PC-9 (cell line): Measurements from ENCODE around the gene SND1.

Source experiments
- EZH2 ChIP-seq: fragments of 200-600 bp; sonication (generic); IDR thresholded peaks from 2 replicates; pipeline ENCODE4 v1.8.0; 2017; ENCODE audit warnings: antibody characterized with exemption, low read depth
- TF ChIP-seq, protein P1 (sequence below): fragments of 200-600 bp; sonication (generic); conservative IDR thresholded peaks from 2 replicates; pipeline ENCODE4 v1.6.1; 2017; ENCODE audit warnings: mixed run types, antibody characterized with exemption, mild to moderate bottlenecking, moderate library complexity

DNA sequence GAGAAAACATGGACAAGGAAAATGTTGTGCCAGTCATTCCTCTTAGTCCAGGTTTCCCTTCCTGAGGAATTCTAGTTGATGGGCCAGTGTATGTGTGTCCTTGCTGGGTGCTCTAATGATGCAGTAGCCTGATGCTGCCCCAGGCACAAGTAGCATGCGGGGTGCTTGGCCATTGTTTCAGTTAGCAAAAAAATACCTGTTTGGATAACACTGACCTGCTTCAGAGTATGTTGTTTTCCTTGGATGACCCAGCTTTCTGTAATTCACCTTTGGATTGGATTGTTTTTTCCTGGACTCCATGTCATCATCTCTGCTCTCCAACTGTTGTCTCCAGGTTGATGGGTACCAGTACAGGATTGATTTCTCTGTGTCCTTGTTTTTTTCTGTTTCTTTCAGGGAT, 169.2 kb downstream of the SND1 start:
- TF ChIP-seq, protein P1, sequence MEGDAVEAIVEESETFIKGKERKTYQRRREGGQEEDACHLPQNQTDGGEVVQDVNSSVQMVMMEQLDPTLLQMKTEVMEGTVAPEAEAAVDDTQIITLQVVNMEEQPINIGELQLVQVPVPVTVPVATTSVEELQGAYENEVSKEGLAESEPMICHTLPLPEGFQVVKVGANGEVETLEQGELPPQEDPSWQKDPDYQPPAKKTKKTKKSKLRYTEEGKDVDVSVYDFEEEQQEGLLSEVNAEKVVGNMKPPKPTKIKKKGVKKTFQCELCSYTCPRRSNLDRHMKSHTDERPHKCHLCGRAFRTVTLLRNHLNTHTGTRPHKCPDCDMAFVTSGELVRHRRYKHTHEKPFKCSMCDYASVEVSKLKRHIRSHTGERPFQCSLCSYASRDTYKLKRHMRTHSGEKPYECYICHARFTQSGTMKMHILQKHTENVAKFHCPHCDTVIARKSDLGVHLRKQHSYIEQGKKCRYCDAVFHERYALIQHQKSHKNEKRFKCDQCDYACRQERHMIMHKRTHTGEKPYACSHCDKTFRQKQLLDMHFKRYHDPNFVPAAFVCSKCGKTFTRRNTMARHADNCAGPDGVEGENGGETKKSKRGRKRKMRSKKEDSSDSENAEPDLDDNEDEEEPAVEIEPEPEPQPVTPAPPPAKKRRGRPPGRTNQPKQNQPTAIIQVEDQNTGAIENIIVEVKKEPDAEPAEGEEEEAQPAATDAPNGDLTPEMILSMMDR, result no peak
- TF ChIP-seq EZH2, result no peak
